Kidney (tissue), 14 donors: ENCODE results near the gene PRKAA1. TPM values are rescaled to one million over a fixed set of nuclear protein-coding genes. Genes with fewer than 3 reads are reported as not detected.
A peak's percentile ranks its signal among the peaks of the same experiment; 100 is the strongest.

Experiments used
- DNase-seq, 5 donors: peaks; one replicate each; pipeline ENCODE4 v3.0.0-alpha.2; 2013 to 2020
- FAIRE-seq: peaks from 2 replicates; lab custom pipeline; 2012; peaks lifted over from hg19 to GRCh38; lab: Jason Lieb, UNC
- H3K27ac ChIP-seq, 2 donors: one replicate each; pipeline ENCODE4 v1.7.0; 2013; ENCODE audit warnings: low read depth in 2 of 2, low read length in 2 of 2, inconsistent platforms in 1 of 2
- H3K27me3 ChIP-seq: one replicate; pipeline ENCODE4 v1.7.1; 2013; ENCODE audit warnings: low read length, inconsistent platforms; ENCODE audit not compliant: control insufficient read depth, insufficient read depth
- H3K36me3 ChIP-seq, 3 donors: one replicate each; pipeline versions ENCODE4 v1.7.0 to v1.7.1; 2013; ENCODE audit warnings: low read length in 3 of 3, control low read depth in 1 of 3, inconsistent platforms in 1 of 3; ENCODE audit not compliant: insufficient read depth in 3 of 3, control insufficient read depth in 2 of 3
- H3K4me1 ChIP-seq, 3 donors: one replicate each; pipeline versions ENCODE4 v1.7.0 to v1.7.1; 2013; ENCODE audit warnings: low read length in 3 of 3, inconsistent platforms in 1 of 3, low read depth in 1 of 3; ENCODE audit not compliant: control insufficient read depth in 2 of 3, insufficient read depth in 2 of 3
- H3K4me3 ChIP-seq, 3 donors: one replicate each; pipeline versions ENCODE4 v1.7.0 to v1.8.1; 2013; ENCODE audit warnings: low read length in 3 of 3, control low read depth in 1 of 3, inconsistent platforms in 1 of 3
- H3K9ac ChIP-seq, 3 donors: one replicate each; pipeline versions ENCODE4 v1.7.0 to v1.7.1; 2013; ENCODE audit warnings: low read length in 3 of 3, control low read depth in 1 of 3, inconsistent platforms in 1 of 3
- H3K9me3 ChIP-seq, 3 donors: one replicate each; pipeline versions ENCODE4 v1.7.0 to v1.7.1; 2013; ENCODE audit warnings: low read length in 3 of 3, control low read depth in 1 of 3, inconsistent platforms in 1 of 3; ENCODE audit not compliant: control insufficient read depth in 2 of 3, insufficient read depth in 1 of 3
- intact Hi-C: fragments of 100-400 bp; cut with DNase I; formaldehyde crosslinking; loops from one replicate; pipeline ENCODE4 v1.11.1; 2022
- polyA plus RNA-seq: library from polyadenylated mRNA; stranded (reverse); fragments of 350-450 nt; fragmentation: Illumina TruSeq; extraction: RNeasy Lipid Tissue Mini Kit (QIAGEN cat#74804); gene quantifications from one replicate; pipeline ENCODE4 v1.2.3, GENCODE V29; 2014; ENCODE audit warnings: low read depth, low replicate concordance; ENCODE audit not compliant: insufficient read depth
- total RNA-seq: library from RNA; stranded (reverse); fragmentation: NEBNext Ultra II Directional; extraction: Animal tissue kit (Norgen Biotek cat#: 25700); gene quantifications from one replicate; pipeline ENCODE4 v1.2.1, GENCODE V29; 2021
- TF ChIP-seq, protein P1 (sequence below): IDR thresholded peaks from 3 replicates; pipeline ENCODE4 v1.5.1; 2012; ENCODE audit warnings: mild to moderate bottlenecking, moderate library complexity, borderline replicate concordance; ENCODE audit not compliant: insufficient read depth; ENCODE audit errors: extremely low read depth
- donor health status: control.
- donor health status: control.
- donor health status: control.
- donor health status: control.
- donor health status: control.
- donor health status: DM: yes; HTN: yes; CAD: no.
- donor health status: Normal renal cell carcinoma (clear cell type).

Gene PRKAA1
- total and polyA plus RNA-seq, 2 donors from 2014 or later: 17.4 to 104 TPM

DNA sequence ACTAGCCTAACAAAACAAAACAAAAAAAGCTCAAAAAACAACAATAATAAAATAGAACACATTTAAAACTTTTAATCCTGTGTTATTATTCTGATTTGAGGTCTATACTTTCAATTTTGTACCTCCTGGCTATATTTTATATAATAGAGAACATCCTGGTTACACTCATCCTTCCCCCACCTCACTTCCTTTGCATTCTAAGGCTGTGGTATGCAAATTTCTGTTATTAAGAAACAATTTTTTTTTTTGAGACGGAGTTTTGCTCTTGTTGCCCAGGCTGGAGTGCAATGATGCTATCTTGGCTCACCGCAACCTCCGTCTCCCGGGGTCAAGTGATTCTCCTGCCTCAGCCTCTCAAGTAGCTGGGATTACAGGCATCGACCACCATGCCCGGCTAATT, 39.9 kb upstream of the PRKAA1 start:
- H3K36me3 ChIP-seq: peaks cover 3 to 8% (median 4%) of the 10 kb centered on the region in 3 donors
- no peak overlapping the region for H3K4me3 ChIP-seq
- FAIRE-seq (no peak), DNase-seq (no peak)
- intact Hi-C loops: no loop called here
- no peak overlapping the region for H3K27ac ChIP-seq
- H3K9ac ChIP-seq: no peak overlapping the region
- TF ChIP-seq, protein P1, sequence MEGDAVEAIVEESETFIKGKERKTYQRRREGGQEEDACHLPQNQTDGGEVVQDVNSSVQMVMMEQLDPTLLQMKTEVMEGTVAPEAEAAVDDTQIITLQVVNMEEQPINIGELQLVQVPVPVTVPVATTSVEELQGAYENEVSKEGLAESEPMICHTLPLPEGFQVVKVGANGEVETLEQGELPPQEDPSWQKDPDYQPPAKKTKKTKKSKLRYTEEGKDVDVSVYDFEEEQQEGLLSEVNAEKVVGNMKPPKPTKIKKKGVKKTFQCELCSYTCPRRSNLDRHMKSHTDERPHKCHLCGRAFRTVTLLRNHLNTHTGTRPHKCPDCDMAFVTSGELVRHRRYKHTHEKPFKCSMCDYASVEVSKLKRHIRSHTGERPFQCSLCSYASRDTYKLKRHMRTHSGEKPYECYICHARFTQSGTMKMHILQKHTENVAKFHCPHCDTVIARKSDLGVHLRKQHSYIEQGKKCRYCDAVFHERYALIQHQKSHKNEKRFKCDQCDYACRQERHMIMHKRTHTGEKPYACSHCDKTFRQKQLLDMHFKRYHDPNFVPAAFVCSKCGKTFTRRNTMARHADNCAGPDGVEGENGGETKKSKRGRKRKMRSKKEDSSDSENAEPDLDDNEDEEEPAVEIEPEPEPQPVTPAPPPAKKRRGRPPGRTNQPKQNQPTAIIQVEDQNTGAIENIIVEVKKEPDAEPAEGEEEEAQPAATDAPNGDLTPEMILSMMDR: no peak
- no peaks in the 10 kb centered on the region for H3K9me3 ChIP-seq
- no peaks in the 10 kb centered on the region for H3K27me3 ChIP-seq
- peaks cover 3 to 8% (median 5%) of the 10 kb centered on the region in 3 donors for H3K4me1 ChIP-seq

DNA sequence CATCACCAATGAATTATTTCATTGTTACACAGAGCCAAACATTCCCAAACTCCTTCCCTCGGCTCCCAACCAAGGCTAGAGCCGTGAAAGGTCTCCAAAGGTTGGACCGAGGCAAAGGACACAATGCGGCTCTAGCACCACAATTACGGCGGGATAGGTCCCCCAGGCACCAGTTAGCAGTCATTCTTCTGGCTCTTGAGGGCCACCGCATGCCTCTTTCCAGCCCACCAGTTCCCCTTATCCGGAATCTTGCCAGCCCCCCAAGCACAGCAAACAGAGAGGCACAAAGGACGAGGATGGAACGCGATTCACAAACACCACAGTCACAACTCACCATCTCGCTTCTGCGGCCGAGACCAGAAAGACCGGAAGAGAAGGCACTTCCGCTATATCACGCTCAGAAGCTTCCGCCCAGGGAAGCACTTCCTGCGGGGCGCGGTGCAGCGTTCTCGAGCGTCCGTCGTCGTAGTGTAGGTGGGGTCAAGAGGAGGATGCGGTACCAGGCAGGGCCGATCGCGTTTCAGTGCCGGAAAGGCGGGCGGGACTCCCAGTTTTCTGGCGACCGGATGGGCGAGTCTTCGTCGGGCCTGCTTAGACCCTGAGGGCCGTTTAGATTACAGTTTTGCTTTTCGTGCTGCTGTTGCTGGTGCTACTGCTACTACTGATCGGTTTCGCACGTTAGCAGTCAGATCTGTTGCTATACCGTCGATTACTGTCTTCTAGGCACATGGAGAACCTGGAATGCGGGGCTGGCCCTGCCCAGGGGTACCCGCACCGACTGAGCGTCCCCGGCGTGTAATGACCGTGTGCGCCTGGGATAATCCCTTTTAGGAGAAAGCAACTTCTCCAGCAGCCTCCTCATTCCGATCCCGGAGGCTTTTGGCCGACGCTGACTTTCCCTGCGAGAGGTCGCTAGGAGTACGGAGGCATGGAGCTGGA, 36.9 kb upstream of the PRKAA1 start, which contains the start of gene RPL37:
RPL37 (minus strand) TSS at position 374 of the 939 bp plus-strand sequence; CDS start at position 337, 37 bp downstream.
- TF ChIP-seq, protein P1: peak; percentile 11
- intact Hi-C loops: no loop called here
- peak within 1 kb of the TSS; percentile 84 to 97 (median 93) for H3K9ac ChIP-seq
- DNase-seq (peak; percentile 97 to 99 (median 98)), FAIRE-seq (no peak)
- peaks cover 3 to 10% (median 5%) of the 10 kb centered on the region in 3 donors for H3K4me1 ChIP-seq
- H3K9me3 ChIP-seq: no peaks in the 10 kb centered on the region
- H3K36me3 ChIP-seq: peaks cover 20 to 37% (median 25%) of the 10 kb centered on the region in 3 donors
- H3K27ac ChIP-seq: peak within 1 kb of the TSS; percentile 97 to 99
- H3K27me3 ChIP-seq: no peaks in the 10 kb centered on the region
- H3K4me3 ChIP-seq: peak within 1 kb of the TSS; percentile 80 to 94 (median 84)

DNA sequence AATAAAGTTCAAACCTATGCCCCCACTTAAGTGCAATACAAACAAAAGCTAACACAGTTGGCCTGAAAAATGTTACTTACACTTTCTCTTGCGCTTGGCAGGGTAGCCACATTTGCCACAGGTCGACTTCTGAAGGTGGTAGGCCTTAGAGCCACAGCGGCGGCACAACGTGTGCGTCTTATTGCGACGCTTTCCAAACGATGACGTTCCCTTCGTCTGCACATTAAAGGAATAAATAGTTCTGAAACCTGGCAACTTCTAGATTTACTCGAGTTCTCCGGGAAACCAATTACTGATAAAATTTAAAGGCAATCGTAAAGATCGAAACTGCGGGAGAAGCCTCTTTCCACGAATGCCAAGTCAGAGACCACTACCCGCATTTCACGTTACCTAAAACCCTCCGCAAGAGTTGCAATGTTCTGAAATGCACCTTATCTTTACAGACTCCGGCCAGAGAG, 36.2 kb upstream of the PRKAA1 start:
- FAIRE-seq: no peak
- no peaks in the 10 kb centered on the region for H3K9me3 ChIP-seq
- peak in 1 of 5 donors; percentile 53 for DNase-seq
- H3K4me3 ChIP-seq: peak overlapping the region; percentile 80 to 94 (median 84)
- H3K9ac ChIP-seq: peak overlapping the region; percentile 13 to 97 (median 84)
- TF ChIP-seq, protein P1: no peak
- H3K27ac ChIP-seq: peak overlapping the region; percentile 54 to 99
- H3K4me1 ChIP-seq: peaks cover 3 to 10% (median 5%) of the 10 kb centered on the region in 3 donors
- peaks cover 20 to 41% (median 29%) of the 10 kb centered on the region in 3 donors for H3K36me3 ChIP-seq
- no peaks in the 10 kb centered on the region for H3K27me3 ChIP-seq
- intact Hi-C loops: no loop called here
